ENCODE results near the gene ATP6V1G1.
"Not testable (repeated sequence)": the region's sequence is repeated elsewhere in the genome, so short reads cannot be mapped to it uniquely, and the experiment has no call there.

Gene ATP6V1G1

DNA sequence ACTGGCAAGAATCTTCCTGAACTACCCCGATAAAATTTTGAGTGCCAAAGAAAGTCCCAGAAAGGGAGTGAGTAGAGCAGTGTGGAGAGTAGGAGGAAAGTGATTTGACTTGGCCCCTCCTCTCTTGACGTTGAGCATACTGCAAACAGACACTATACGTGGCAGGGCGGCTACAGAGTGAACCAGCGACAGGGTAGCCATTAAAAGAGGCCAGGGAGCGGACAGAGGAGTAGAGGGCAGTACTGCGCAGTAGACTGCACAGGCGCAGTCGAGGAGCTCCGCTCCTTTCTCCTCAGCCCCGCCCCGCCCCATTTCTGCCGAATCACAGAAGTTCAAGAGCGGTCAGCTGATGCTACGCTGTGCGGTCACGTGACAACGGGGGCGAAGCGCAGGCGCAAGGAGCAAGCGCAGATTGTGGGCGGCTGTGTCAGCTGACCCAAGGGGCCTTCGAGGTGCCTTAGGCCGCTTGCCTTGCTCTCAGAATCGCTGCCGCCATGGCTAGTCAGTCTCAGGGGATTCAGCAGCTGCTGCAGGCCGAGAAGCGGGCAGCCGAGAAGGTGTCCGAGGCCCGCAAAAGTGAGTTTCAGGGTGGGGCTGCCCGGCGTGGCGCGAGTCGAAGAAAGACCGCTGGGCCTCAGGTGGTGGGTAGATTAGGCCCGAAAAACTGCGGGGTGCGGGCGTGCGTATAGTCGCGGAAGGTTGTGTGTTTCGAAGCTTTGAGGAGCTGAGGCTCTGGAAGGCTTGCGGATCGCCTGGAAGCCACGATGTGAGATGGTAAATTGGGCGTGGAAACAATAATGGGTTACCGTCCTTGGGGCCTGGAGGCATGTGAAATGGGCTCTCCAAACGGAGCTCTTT, at the start of gene ATP6V1G1:
Gene ATP6V1G1, plus strand, starts transcription at position 425 of the 858 bp plus-strand sequence. Its CDS starts 70 bp downstream, at position 495.
- peak; percentile 96 for DNase-seq (ENCODE audit: low read depth)

- DNase-seq (ENCODE audit: low read depth): no peak
These were observed 49.3 kb upstream of the ATP6V1G1 start for GRCh38 chr9:114538241-114538640.

GRCh38 chr9:114539701-114540380, 47.7 kb upstream of the ATP6V1G1 start:
- no peak for DNase-seq (ENCODE audit: low read depth)

DNA sequence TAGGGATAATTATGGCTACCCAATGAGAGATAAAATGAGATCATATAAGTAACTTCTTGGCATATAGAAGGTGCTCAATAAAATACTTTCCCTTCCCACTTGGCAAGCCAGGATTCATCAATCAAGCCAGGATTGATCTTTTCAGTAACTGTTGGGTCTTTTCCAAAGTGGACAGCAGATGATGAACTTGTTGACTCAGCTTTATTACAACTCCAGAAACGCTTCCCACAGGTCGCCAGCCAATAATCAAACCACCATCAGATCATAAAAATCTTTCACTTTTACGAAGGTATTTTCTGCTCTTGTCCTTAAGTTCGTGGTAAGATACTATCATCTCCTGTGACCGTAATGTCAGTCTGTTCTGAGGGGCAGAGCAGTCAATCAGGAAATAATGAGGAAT, 42.5 kb upstream of the ATP6V1G1 start:
- no peak for DNase-seq (ENCODE audit: low read depth)

DNA sequence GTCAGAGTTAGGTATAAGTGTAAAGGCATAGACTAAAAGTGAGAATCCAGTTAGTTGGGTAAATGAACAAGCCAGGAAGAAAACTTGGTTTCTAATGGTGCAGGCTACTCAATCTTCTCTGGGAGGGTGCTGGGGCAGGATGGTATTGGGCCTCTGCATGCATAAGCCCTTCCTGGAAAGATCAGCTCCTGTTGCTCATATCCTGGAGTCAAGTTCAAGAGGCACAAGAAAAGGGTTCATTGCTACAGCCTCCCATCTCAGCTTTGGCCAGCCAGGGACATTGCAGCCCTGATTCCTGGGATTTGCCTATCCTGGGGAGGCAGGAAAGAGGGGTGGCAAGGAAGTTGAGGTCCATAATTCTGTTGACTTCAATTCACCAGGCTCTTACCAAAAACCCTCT, 40.7 kb upstream of the ATP6V1G1 start:
- DNase-seq (ENCODE audit: low read depth): no peak

DNA sequence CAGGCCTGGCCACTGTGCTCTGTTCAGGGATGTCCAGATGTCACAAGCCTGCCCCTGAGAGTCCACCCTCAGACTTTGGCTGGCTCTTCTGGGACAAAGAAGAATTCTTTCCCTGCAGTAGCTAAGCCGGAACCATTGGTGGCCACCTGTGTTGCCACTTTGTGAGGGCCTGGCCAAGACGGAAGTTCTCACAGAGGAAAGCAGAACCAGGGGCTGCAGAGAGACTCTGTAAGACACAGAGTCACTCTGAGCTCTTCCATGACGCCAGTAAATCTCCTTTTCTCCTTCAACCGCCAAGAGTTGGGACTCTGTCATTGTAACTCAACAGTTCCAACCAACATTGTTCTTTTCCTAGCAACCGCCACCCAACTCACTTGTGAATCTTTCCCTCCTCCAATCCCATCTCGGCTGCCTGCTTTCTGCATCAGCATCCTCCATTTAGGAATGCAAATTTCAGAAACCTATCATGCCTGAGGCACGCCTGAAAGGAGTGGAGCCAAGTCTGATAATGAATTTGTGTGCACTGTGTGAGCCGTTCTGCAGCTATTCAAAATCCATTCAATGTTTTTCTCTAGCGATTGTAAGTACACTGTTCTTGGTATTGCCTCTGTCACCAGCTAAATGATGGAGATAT, 37.8 kb upstream of the ATP6V1G1 start:
- no peak for DNase-seq (ENCODE audit: low read depth)

DNA sequence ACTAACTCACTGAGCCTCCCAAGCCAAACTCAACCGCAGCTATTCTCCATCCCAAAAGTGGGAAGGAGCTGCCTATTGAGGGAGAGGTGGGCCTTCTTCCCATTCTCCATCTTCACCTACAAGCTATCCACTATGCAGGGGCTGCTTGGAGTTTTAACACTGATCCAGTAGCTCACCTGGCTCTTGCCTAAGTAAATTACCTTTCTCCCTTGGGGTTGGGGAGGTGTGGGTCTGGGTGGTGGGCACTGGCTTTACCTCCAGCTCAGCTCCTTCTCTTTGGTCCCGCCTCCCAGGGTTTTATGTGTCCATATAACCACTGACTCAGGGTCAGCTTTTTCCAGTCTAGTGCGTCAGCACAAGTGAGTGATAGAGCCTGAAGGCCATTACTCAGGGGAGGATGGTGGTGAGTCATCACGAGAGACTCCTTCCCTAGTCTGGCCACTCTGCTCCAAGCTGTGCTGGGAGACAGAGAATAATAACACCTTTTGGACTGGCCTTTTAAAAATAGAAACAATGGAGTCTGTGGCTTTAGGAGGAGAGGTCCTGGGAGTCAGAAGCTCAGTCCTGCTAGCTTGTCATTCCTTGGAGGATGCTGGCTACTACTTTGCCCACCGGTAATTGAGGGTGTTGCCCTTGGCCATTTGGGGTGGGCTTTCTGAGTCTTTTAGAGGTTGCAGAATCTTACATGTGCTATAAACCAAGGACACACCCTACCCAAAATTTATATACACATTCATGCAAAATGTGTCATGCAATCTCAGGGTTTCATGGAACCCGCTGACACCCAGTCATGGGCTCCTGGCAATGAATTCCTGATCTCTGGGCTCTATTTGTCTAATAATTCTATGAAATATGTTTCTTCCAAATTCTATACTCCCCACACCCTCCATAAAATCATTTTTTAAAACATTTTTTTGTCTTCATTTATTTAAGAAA, 35.6 kb upstream of the ATP6V1G1 start:
- no peak for DNase-seq (ENCODE audit: low read depth)

- no peak for DNase-seq (ENCODE audit: low read depth)
These were observed 34.9 kb upstream of the ATP6V1G1 start for GRCh38 chr9:114552706-114553105.

DNA sequence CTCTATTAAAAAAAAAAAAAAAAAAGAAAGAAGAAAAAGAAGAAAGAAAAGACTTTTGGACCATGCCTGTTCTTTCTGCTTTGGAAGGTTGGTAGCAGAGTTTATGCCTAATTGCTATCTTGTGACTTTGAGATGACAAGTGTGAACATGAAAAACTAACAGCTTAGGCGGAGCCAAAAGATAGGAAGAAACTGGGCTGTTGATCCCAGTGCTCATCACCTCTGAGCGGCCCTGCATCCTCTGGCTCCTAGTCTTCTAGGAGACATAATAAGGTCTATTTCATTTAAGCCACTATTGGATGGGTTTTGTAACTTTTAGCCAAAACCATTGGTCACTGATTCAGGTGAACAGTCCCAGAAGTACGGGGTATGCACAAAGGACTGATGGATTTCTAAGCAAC, 34.4 kb upstream of the ATP6V1G1 start:
- DNase-seq (ENCODE audit: low read depth): no peak

- no peak for DNase-seq (ENCODE audit: low read depth)
These were observed 31.9 kb upstream of the ATP6V1G1 start for GRCh38 chr9:114555696-114556095.

DNA sequence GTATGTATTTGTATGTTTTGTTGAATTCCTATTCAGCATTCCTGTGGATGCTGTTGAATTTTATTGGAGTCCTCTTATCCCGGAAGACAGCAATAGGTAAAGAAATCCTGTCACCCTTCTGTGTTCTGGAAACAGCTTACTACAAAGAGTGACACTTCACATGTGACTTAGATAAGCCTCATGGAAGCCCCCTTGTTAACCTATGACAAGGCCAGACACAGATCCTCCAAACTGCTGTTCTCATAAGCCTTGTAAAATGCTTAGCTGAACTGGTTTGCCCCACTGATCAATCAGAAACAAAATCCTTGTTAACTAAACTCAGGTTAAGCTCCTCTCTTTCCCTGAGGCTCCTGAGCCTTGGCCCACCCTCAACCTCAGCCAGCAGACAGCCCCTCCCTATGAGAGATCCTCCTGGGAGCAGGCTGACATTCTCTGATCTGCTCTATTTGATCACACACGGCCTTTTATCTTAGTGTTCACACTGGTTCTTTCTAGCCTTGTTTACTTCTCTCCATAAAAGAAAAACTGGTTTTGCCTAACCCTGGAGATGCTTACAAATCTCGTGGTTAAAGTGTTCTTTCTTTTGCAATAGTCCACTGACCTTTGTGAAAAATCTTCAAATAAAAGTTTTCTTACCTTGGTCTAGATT, 29.4 kb upstream of the ATP6V1G1 start:
- DNase-seq (ENCODE audit: low read depth): no peak

DNA sequence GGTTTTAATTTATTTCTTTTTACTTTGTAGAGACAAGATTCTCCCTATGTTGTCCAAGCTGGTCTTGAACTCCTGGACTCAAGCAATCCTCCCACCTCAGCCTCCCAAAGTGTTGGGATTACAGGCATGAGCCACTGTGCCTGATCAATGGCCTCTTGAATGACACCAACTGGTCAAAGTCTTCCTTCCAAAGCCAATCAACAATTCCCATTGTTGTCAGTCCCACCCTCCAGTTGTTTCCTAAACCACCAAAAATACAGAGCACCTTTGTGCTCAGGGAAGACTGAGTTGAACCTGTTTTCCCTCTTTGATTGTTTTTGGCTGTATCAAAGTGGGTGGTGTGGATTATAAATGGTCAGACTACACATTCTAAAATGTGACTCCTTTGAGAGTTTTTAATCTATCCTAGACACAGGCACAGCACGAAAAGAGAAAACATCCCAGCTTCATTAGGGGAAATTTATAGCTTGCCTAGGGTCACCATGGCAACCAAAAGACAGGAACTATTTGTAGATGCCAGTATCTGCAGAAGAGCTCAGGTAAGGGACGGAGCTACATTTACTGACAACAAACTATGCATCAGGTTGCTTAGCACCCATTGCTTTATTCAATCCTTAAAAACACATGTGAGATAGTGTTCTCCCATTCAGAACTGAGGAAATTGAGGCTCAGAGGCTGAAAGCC, 27.6 kb upstream of the ATP6V1G1 start:
- DNase-seq (ENCODE audit: low read depth): no peak

GRCh38 chr9:114560956-114561355, 26.6 kb upstream of the ATP6V1G1 start:
- DNase-seq (ENCODE audit: low read depth): no peak

- DNase-seq (ENCODE audit: low read depth): no peak
These were observed 25.8 kb upstream of the ATP6V1G1 start for GRCh38 chr9:114561771-114562170.

- DNase-seq (ENCODE audit: low read depth): no peak
These were observed 22.4 kb upstream of the ATP6V1G1 start for GRCh38 chr9:114565204-114565603.

GRCh38 chr9:114570742-114571141, 16.8 kb upstream of the ATP6V1G1 start:
- no peak for DNase-seq (ENCODE audit: low read depth)

DNA sequence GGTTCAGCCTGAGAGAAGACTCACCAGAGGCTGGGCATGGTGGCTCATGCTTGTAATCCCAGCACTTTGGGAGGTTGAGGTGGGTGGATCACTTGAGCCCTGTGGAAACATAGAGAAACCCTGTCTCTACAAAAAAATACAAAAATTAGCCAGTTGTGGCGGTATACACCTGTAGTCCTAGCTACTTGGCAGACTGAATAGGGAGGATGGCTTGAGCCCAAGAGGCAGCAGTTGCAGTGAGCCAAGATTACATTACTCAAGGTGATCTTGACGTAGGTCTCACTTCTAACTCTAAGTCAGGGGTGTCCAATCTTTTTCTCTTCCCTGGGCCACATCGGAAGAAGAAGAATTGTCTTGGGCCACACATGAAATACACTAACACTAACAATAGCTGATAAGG, 16.2 kb upstream of the ATP6V1G1 start:
- no peak for DNase-seq (ENCODE audit: low read depth)

DNA sequence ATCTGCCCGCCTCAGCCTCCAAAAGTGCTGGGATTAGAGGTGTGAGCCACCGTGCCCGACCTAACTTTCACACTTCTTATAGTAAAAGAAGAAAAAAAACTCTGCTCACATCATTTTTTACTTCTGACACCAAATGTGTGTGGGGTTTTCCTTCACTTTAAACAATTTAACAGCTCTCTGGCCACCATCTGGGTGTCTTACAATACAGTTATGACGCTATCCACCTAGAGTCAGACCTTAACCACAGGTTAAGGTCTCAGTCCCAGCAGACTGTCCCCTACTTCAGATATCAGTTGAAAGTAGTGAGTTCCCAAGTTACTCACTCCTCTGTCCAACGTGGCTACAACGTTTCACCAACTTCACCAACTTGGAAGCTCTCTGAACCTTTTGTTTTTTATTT, 15.4 kb upstream of the ATP6V1G1 start:
- DNase-seq (ENCODE audit: low read depth): no peak

DNA sequence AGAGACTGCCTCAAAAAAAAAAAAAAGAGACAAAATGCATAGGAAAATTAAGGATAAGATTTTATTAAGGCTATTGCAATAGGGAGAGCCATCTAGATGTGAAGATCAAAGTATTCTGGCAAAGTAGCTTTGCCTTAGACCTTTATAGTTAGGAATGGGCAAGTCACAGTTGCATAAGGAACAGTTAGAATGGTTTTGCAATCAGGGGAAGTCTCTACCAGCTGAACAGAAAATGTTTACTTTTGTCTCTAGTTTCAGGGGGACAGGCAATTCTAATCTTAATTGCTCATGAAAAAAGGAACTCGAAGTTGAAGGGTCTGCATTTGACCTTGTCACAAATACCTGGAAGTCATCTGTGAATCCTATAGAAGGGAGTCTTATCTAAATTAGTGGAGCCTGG, 13.1 kb upstream of the ATP6V1G1 start:
- no peak for DNase-seq (ENCODE audit: low read depth)

- DNase-seq (ENCODE audit: low read depth): not testable (repeated sequence)
These were observed 10.8 kb upstream of the ATP6V1G1 start for GRCh38 chr9:114576779-114577178.

- DNase-seq (ENCODE audit: low read depth): not testable (repeated sequence)
These were observed 9.4 kb upstream of the ATP6V1G1 start for GRCh38 chr9:114578134-114578533.

All from activated T-helper 1 cell treated with Interleukin-2 at 50 U/mL for 16 hours (primary cell).